Cerebellar nuclear complex (tissue), 1 donor: ENCODE measurements around the gene MOGAT3.
A peak's percentile ranks its signal among the peaks of the same experiment; 100 is the strongest.

ENCODE experiments used
- DNase-seq, 2 experiments: peaks; one replicate each; lab custom pipeline; 2025; lab: John Stamatoyannopoulos, UW

The MOGAT3 gene

DNA sequence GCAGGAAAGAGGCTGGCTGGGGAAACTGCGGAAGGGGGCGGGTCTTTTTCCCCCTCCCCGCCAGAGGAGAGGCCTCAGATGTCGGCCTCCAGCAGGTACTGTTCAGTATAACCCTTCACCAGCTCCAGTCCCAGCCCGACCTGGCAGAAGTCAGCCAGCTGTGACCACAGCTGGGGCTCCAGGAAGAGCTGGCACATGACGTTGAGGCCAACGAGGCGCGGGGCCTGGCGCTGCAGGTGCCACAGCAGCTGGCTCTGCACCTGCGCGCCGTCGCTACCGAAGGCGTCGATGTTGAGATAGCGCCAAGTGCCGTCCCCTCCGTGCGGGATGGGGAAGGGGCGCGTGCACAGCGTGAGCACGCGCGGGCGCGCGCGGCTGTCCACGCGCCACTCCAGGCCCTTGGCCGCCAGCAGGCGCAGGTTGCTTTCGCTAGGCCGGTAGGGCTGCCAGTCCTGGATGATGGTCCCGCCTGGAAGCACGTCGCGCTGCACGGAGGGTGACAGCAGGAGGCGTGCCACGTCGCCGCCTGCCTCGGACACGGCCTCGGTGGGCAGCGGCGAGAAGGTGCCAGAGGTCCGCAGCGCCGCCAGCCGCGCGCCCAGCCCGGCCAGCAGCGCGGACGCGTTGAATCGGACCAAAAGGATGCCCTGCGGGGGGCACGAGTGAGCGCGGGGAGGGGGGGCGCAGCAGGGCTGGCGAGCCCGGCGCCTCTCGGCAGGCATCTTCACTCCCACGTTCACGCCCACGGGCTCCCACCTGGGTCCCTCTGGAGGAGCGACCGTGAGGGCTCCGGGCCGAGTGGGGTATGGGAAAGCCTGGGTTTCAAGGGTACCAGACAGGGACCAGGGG lies 28.6 kb downstream of the MOGAT3 start:
- no peak for DNase-seq

DNA sequence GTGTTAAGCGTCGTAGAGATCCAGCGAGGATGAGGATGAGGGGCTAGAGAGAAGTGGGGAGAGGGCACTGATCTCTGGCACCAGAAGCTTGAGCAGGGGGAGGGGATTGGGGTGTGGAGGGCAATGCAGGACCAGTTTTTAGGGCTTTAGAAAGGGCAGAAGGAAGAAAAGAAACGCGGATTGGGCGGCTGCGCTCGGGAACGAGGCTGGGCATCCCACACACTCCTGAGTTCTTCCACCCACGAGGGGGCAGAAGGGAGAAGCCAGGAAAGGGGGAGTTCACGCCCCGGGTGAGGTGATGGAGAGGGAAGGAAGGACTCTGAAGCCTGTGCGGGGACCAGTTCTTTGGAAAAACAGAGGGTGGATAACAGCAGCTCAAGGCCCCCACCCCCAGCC lies 29.4 kb downstream of the MOGAT3 start:
- no peak for DNase-seq

DNA sequence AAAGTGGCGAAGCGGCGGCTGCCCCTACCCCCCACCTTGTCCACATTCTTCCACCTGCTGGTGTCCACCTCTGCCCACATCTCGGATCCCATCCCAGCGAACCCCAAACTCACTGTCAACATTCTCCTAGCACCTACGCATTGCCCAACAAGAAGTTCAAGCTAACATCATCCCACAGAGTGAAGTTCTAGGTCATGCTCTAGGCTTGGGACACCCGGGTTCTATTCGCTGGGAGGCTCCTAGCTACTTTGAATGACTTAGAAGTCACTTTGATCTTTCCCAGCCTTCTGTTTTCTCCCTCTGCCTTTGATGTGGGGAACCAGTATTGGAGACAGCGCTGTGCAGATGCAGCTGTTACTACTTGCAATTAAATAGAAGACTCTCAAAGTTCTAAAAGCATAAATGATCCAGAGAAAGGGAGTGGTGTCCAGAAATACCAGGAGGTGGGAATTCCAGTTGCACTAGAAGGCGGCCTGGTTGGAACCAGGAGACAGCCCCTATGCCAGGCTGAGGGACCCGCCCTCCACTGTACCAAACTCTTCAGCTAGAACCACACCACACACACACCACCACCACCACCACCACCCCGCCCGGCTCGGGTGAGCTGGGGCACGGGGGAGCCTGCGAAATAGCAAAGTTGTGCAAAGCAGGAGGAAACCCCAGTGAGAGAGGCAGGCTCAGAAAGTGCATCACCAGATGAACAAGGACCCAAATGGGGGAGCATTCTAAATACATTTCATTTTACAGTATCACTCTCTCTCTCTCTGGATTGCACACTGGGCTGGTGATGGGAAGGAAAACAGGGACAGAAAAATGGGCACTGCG lies 30.0 kb downstream of the MOGAT3 start:
- no peak for DNase-seq

DNA sequence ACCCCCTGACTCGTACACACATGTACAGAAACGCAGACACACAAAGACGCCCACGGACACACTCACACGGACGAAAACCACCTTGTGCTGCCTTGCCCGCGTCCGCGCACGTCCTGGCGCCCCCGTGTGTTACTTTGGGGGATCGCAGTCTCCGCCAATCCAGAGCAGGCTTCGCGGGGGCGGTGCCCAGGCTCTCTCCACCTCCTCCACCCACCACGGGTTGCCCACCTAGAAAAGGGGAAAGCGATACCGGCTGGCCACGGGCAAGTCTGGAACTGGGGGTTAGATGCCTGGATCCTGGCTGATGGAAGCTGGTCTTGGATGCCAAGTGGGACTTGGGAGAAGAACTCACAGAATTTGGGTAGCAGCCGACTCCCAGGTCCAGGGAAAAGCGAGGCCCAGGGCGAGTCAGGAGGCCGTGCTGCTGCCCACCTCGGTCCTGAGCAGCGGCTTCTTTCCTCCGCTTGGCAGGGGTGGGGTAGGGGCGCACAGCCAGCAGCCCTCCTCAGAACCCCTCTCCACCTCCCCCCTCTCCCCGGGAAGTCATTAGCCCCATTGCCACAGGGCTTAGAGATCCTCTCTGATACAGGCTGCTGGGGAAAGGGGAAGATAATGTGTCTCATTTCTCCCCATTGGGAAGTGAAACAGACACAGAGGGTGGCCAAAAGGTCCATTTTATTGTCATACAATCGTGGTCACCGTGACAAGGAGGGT lies 30.8 kb downstream of the MOGAT3 start:
- DNase-seq, result no peak

DNA sequence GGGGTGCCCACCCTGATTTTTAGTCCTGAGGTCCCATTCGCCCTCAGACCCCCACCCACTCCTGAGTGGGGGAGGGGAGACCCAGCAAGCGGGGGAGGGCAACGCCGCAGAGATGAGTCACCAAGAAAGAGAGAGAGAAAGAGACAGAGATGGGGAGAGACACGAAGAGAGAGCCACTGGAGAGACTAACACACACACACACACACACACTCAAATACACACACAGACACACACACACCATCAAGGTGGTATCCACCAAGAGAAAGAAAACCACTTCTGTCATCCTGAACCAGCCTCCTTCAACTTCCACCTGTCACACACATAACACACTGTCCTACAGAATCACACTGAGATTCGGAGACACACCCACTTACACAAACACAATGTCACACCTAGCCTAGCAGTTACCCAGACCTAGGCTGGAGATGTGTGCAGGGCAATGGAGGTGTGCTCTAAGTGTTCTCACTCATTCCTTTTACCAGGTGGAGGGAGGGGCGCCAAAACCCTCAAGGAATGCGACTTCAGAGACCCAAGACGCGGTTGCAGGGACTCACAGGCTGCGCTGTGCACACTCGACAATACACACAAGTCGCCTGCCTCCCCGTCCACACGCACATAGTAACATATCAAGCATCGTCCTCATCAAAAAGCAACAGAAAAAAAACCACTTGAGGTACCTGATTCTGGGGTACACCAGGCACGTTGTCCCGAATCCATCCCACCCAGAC lies 31.6 kb downstream of the MOGAT3 start:
- no peak for DNase-seq

DNA sequence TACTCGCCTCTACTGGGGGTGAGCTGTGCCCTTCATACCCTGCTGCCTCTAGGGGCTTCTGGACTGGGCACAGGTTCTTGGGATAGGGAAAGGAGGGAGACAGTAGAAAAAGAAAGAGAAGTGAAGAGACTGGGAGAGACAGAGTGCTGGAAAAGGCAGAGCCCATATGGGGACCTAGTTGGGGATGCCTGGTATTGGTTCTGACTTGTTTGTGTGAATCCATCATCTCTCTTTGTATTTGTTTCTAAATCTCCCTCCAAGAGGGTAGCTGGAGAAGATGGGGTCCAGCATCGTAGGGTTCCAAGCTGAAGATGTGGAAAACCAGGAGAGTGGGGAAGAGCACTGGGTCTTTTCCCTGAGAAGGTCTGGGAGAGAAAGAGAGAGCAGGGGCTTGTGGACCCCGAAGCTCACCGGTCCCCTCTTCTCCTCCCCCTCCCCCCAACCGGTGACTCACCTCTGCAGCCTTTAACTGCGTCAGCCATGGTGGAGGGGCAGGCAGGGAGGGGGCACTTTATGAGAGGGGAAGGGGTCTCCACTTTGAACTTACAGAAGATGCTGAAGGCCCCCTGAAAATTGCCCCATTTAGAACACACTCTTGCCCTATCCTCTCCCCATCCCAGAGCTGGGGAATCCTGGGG lies 32.3 kb downstream of the MOGAT3 start:
- DNase-seq, result no peak

DNA sequence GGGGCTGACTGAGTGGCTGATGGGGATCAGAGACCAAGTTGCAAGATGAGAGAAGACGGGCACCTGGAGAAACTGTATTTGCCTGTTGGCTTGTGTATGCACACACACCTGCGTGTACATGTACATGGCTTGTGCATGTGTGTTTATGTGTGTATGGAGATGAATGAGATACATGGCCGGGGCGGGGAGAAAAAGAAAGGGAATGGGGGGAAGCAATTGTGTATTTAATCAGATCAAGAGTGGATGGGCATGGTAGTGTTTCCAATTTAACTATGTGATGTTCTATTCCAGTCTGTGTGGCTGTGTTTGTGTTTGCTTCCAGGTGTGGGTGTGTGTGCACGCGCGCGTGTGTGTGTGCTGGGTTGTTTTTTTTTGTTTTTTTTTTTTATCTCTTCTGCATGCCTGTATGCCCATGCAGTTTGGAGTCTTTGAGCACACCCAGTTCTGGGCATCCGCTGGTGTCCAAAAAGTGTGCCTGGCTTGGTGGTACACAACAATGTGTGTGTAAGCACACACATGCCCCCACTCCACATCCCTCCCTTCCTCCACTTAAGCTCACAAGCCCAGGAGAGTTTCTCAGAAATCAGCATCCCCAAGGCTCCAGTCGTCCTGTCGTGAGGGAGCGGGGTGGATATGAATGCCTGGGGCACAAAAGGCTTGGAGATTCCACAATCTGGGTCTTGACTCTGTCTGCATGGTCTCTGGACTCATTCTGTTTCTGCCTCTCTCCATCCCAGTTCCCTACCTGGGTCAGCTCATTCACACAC lies 33.0 kb downstream of the MOGAT3 start:
- no peak for DNase-seq

DNA sequence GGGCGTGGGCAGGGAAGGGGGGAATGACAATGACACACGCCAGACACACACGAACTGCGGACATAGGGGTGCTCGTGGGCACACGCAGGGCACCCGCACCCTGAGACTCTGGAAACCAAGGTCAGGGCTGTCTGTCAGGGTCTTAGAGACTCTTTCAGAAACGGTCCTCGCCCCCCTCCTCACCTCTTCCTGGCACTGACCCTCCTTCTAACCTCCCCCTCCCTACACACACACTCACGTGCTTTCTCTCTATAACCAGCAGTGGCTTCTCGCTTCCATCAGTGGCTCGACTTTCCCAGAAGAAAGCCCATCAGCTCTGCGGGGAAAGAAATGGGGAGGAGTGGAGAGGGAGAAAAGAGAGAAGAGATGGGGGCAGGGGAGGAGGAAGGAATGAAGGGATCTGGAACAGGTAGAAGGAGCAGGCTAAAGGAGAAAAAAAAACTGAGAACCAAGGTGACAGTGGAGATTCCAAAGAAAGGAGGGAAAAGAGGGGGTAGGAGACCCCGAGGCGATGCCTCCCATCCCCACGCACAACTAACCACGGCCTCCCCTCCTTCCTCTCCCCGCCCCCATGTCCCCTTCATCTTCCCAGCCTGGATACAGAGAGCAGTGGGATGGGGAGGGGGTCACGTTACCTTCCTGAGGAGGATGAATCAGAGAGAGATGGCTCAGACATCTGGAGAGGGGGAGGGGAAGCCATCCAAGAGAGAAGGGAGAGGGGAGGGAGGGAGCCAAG lies 33.8 kb downstream of the MOGAT3 start:
- DNase-seq, result no peak

DNA sequence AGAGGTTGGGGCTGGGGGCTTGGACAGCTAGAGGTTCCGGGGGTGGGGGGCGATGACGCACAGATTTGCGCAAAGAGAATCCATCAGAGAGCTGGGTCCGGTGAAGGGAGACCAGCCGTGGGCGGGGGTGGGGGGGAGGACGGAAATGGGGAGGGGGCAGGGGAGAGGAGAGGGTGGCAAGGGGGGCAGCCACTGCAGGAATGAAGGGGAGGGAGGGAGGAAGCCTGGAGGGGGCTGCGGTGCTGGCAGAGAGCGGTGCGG lies 34.3 kb downstream of the MOGAT3 start:
- no peak for DNase-seq

DNA sequence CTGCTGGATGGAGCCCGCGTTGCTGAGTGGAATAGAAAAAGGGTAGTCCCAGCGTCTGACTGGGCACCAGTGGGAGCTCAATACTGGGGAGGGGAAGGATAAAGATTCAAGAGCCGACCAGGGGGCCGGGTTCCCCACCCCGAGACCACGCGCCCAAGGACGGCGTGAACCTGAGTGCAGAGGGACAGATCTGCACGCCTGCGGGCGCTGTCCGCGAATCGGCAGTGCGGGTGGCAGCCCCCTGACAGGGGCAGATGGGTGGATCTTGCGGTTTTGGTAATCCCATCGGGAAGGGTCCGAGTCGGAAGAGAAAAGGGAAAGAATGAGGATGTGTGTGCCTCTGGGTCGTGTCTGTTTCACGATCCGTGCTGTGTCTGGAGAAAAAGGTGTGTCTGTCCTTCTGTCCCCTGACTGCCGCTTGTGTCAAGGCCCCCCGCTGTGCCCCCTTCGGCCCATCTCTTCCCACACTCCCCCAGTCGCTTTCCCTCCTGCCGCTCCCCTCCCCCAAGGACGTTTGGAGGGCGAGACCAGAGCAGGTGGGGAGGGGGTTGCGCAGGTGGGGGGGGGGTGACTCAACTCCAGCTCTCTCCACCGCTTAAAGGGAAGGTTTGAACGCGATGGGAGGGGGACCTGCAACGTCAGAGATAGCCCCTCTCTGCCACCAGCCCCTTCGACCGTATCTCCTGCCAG lies 34.7 kb downstream of the MOGAT3 start:
- DNase-seq, result no peak

DNA sequence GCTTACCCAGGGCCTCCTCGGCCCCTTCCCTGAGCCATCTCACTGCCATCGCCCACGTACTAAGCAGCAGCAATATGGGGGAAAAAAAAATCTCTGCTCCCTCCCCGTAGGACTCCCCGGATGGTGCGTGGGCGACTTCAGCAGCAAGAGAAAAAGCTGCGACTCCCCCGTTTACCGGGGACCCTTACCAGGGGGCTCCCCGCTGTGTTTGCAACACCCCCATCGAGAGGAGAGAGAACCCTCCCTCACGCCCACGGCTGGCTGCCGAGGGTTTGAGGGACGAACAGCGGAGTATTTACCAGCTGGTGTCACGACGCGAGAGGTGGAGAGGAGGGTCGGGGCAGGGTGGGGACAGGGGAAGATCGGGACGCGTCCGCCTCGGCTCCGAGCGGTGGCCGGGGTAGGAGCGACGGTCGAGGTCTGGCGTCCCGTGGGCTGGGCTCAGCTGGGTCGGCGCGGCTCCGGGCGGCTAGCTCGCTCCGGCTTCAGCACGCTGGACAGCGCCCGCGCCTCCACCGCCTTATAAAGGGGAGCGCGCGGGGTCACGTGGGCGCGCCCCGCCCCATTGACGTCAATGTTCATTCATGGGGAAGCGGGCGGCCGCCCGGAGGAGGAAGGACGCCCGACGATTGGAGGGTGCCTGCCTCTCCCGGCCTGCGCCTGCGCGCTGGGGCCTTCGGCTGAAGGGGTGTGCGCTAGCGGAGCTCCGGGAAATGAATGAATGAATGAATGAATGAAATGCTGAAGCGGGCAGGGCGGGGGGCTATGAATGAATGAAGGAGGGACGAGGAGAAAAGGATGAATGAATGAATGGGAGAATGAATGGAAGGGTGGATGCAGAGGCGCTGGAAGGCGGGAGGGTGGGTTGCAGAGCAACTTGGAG lies 35.5 kb downstream of the MOGAT3 start, which contains the start of gene VGF:
Gene VGF (minus strand): TSS at position 495 of the 883 bp plus-strand sequence. CDS start 726 bp downstream, outside the sequence.
- peak in 1 of 2 experiments; percentile 74 for DNase-seq

DNA sequence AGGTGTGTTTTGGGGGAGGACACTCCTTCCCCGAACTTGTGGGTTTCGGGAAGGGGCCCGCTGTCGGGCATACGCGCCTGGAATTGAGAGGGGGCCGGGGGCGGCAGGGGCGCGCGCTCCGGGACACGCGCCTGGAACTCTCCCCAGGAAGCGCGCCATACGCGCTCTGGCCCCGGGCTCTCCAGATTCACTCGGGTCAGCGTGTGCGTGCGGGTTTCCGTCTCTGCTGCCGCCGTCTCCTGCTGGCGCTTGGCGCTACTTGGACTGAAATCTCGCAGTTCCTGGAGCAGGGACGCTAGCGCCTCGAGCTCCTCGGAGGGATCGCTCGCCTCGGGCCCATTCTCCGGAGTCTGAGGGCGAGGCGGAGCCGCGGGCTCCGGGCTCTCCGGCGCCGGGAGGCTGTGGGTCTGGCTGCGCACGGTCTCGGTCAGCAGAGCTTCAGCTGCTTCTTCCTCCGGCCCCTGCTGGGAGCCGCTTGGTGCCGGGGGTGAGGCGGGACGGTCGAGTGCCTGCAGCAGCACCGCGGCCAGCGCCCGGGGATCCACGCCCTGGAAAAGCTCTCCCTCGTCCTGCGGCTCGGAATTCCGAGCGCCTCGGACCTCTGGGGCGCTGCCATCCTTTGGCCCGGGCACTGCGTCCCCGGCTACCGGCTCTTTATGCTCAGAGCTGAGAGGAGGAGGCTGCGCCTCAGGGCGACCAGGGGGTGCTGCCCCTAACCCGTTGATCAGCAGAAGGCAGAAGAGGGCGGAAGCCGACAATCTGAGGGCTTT lies 36.6 kb downstream of the MOGAT3 start:
- DNase-seq, result no peak

DNA sequence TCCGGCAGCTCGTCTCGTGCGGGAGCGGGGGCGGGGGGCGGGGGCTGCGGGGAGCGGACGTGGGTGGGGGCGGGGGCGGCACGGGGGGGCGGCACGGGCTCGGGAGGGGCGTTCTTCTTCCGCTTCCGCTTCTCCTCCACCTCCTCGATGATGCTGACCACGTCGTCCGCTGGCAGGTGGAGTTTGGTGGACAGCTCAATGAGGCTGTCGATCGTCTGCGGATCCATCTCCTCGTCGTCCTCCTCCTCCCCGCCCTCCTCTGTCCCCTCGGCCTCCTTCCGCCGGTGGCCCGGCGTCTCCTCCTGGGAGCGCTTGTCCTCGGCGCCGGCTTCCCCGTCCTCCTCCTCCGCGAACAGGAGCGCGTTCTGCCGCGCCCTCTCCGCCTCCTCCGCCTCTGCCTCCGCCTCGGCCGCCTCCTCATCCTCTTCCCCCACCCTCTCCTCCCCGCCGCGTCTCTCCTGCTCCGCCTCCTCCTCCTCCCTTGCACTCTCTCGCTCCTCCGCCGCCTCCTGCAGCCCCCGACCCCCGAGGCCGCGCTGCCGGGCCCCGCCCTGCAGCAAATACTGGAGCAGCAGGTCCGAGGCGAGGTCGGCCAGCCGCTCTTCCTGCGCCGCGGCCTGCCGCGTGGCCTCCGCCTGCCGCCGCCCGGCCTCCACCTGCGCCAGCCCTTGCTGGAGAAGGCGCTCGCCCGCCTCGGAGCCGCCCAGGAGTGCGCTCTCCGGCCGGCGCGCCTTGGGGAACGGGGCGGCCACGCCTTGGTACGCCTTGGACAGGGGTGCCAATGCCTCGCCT lies 37.4 kb downstream of the MOGAT3 start:
- no peak for DNase-seq

DNA sequence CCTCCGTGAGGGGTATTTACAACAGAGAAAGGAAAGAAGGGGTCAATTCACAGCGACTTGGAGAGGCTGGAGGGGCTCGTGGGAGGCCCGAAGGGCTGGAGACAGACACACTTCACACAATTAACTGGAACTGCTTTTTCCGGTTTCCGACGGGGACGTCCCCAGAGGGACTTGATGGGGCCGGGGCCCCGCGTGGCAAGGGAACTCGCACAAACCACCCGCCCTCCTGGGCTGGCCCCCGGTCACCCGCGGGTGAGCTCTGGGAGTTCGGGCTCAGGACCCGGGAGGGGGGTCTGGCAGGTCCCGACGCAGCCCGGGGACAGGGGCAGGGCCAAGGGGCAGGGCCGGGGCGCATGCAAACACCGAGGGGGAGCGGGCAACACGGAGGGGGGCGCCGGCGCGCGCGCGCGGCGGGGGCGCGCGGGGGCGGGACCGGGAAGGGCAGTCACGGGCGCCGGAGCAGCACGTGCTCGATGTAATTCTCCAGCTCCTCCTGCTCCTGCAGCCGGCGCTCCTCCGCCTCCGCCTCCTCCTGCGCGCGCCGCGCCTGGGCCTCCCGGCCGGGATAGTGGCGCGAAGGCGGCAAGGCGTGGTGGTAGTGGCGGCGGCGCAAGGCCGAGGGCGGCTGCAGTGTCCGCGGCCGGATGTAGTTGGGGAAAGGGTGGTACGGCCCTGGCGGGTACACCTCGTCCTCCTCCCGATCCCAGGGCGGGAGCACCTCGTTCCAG lies 38.1 kb downstream of the MOGAT3 start:
- DNase-seq, result no peak

DNA sequence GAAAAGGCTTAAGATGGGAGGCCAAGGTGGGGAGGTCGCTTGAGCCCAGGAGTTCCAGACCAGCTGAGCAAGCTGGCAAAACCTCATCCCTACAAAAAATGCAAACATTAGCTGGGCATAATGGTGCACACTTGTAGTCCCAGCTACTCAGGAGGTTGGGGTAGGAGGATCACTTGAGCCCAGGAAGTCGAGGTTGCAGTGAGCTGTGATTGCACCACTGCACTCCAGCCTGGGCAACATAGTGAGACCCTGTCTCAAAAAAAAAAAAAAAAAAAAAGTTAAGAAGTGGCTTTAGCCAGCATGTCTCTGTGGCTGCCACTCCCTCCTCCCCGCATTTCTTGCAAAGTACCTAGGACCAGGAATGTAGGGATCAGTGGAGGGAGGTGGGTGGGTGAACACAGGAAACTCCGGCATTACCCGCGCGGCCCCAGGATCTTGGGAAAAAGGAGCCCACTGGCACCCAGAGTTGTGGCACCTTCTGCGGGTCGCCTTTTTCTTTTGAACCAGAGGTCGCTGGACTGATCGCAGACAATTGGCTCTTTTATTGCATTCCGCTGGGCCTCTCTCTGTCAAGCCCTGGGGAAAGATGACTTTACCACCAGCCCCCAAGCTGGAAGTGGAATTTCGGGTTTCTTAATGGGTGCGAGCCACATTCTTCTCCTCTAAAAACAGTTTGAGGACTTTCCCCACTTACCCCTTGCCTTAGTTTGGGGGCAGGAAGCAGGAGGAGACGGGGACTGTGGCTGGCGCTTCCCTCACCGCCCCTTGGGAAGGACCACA lies 39.0 kb downstream of the MOGAT3 start:
- no peak for DNase-seq
